Measurements from ENCODE around the gene FASTK.
A peak's percentile ranks its signal among the peaks of the same experiment; 100 is the strongest.

The FASTK gene

DNA sequence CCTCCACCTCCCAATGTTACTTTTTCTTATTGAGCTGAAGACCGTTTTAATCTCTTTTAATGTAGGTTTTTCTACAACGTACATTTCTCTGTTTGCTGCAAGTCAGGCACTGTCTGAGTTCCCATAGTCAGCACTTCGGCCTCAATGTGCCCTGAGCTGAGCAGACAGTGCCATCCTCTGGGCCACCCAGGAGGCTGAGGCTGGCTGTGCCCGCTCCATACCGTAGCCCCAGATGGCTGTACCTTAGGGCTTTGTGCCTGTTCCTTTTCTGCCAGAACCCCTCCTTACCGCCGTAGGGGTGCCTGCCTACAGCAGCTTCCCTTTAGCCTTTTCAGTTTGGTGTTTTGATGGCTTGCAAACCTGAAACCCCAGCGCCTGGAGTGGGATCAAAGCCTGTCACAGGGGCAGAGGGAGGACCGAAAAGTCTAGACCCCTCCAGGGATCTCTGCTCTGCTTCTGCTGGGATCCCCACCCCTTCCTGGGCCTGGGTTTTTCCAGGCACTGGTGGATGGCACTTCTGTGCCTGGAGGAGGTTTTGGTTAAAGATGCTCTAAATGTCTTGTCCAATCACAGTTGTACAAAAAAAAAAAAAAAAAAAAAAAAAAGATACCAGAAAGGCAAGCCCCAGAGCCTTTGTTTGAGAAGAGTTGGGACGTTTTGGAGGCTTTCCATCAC is 14.7 kb upstream of the FASTK start:
- DNase-seq = no peak

DNA sequence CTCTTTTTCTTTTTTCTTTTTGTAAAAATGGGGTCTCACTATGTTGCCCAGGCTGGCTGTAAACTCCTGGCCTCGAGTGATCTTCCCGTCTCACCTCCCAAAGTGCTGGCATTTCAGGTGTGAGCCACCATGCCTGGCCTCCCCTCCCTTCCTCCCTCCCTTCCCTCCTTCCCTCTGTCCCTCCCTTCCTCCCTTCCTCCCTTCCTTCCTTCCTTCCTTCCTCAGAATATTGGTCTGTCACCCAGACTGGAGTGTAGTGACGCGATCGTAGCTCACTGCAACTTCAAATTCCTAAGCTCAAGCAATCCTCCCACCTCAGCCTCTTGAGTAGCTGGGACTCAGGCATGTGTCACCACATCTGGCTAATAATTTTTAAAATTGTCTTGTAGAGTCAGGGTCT is 14.1 kb upstream of the FASTK start:
- no peak for DNase-seq

DNA sequence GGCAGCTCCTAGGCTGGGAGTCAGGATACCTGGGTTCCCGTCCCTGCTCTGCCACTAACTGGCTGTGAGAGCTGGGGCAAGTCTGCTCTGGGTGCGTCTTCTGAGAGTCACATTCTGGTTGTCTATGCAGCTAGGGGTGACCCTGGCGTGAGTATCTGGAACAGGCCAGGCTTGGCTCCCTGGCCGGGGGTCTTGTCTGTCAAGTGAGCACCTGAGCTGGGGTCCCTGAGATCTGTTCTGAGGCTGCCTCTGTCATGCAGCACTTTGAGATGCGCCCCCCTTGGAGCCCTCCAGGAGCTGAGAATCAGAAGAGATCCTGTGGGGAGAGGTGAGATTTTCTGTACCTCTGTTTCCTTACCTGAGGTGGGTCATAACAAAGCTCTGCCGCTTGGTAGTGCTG is 13.1 kb upstream of the FASTK start:
- no peak for DNase-seq

DNA sequence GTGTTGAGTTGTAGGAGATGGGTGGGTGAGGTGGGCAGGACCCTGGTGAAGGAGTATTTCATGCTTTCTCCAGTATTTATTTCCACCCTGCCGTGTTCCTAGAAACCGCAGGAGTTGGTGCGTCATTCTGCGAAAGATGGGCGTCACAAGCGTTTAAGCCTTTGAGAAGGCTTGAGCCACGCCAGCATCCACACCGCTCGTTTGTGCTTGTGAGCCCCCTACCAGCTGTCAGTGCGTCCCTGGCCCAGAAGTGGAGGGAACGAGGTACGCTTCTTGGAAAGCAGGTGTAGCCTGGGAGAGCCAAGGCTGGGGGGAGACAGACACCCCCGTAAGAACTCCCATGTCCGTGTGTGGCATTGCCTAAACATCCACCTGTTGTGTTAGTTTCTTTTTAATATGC is 11.4 kb upstream of the FASTK start:
- no peak for DNase-seq

DNA sequence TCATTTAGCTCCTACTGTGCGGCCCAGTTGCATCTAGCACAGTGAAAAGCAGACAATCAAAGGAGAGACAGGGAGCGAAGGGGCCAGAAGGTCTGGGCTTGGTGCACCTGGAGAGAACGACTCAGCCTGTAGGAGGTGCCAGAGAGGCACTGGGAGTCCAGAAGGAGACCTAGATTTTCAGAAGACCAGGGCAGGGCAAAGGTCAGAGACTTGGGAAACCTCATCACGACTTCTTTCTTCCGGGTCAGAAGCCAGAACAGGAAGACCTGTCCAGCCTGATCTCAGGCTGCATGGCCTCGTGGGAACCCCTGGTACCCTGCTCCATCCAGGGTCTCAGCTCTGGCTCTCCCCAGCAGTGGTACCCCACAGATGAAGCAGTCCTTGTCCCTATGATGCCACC is 10.8 kb upstream of the FASTK start:
- no peak for DNase-seq

DNA sequence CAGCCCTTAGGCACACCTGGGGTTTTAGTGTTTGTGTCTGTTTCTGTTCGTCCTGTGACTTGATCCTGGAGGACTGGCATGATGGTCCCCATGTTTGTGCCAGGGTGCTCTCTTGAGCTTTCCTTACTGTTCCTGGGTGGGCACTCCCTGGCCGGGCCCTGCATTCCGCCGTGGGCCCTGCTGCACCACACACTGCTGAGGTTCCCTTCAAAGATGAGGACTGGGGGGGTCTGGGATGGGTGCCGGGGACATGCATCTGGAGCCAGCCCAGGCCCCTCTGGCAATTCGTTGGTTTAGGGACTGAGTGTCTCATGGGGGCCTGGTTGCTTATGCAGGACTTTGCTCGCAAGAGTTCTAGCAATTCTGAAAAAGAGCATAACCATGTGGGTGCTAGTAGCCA is 10.4 kb upstream of the FASTK start:
- DNase-seq = no peak

DNA sequence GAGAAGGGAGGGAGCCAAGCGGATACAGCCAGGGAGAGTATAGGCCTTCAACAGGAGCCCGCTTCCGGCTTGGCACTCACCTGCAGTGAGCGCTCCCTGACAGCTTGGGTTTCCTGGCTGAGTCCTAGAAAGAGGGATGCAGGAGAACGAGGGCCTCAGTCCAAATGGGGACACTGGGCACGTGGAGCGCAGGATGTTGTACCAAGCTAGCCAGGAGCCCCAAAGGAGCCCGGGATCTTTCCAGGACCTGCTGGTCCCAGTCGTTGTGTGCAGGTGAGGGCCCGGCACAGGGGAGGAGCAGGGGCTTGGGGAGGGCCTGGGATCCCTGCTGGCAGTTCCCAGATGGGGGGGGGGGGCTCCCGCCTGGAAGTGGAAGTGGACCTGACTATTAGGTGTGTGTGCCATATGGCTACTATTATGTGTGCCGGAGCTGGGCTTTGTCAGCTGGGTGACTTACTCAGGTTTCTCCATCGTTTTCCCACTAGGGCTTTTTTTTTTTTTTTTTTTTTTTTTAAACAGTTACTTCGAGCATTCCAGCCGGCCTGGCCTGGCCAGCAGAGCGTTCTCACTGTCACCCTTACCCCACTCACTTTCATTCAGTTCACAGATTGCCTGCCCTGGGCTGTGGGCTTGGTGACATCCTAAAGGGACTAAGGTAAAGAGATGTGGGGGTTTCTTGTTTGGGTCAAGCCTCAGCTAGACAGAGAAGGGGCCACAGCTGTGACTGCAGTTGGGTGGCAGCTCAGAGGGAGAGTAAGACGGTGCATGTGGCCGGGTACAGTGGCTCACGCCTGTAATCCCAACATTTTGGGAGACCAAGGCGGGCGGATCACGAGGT is 9.5 kb upstream of the FASTK start:
- DNase-seq = no peak

DNA sequence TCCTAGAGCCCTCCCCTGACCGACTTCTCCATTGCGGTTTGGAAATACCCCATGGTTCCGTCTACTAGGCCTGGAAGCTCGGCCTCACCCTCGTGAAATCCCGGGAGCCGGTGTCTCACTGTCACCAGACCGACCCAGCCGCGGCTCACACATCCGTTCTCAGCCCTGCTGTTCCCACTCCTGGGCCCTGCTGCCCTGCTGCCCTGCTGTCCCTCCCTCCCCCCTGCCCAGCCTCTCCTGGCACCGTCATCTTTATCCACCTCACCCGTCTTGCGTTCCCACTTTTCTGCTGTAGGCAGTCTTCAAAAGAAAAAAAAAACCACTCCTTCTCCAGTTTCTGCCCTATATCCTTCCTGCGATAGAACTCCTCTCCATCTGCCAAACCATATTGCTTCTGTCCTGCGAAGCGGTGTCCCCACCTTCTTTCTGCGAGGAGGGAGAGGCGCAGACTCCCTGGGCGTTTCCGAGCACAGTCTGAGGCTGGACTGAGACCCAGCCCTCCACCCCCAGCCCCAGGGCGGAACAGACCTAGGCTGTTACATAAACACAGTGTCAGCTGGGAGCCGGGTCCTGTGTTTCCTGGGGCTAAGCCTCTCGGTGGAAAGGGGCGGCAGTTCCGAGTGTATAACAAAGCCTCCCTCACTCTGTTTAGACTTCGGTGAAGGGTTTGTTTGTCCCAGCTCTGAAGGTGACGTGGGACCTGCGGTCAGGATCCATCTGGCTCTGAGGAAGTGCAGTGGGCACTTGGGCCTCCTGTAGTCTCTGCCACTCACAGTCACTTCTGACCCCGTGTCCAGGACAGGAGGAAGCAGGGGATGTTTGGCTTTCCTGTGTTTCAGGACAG is 8.5 kb upstream of the FASTK start:
- no peak for DNase-seq

DNA sequence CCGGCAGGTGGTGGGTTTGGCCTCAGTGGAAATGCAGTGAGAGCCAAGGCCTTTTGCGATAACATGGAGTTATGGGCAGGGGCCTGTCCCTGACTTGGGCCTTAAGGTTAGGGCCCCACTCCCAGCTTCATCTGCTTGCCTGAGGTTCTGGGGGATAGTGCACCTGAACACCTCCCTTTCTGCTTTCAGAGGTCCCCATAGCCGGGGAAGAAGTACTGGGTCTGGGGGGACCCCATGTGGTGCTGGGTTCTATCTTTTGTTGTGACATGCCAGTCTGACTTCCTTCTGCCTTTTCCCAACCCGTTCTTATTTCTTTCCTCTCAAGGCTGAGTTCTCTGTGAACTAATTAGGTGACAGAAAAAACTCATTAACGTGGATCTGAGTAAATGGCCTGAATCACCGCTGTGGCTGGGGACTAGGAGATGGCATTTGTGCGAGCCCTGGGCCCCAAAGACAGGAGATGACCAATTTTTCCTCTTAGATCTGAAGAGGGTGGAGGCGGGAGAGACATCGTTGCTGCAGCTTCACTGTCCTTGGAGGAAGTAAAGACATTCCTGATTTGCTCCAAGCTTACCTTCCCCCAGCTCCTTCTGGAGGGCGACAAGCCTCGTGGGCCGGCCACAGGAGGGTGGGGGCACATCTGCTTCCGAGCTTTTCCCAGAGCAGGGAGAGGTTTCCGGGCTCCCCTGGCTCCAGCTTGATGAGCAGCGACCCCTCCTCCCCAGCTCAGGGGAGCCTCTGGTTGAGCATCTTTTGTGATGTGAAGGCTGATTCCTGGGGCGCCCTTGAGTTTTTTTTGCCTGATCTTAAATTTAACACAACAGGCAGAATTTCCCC is 7.6 kb upstream of the FASTK start:
- DNase-seq = no peak

DNA sequence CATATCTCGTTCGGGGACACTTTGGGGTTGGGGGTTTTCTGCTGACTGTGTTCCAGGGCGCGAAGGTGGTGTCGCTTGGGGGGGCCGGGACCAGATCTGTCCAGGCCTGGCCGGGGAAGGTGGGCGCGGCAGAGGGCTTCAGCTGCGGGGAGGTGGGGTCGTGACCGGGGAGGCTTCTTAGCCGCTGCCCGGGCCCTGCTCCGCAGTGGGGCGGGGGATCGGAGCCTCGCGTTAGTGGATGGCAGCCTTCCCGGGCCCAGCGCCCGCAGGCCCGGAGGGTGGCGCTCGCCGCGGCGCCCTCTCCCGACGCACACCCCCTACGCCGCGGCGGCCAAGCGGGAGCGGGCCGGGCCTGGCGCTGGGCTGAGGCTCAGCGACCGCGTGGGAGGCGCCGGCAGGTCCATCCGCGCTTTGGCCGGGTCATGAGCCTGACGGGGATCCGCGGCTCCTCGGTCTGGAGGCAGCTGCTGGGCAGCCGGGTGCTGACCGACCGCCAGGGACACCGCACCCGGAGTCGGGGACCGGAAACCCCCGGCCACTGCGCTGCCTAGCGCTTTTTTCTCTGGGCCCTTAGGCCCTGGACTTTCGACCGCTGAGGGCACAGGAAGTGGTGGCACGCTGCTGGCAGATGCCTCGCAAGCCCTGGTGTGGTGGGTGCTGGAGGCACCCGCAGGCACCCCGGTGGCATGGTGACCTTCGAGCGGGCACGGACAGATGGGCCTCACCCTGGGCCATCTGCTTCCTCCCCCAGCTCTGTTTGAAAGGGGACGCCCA is 6.8 kb upstream of the FASTK start:
- DNase-seq = peak; percentile 23

DNA sequence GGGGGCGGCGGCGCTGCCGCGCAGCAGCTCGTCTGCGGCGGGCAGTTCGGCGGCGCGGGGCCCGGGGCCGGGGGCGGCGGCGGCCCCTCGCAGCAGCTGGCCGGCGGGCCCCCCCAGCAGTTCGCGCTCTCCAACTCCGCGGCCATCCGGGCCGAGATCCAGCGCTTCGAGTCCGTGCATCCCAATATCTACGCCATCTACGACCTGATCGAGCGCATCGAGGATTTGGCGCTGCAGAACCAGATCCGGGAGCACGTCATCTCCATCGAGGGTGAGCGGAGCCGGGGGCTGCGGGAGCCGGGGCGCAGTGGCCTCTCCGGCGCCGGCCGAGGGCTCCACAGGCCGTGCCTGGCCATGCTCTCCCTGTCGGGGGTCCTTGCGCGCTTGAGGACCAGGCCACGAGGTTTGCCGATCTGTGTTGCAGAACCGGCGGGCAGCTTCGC is 6.2 kb upstream of the FASTK start:
- DNase-seq = no peak

DNA sequence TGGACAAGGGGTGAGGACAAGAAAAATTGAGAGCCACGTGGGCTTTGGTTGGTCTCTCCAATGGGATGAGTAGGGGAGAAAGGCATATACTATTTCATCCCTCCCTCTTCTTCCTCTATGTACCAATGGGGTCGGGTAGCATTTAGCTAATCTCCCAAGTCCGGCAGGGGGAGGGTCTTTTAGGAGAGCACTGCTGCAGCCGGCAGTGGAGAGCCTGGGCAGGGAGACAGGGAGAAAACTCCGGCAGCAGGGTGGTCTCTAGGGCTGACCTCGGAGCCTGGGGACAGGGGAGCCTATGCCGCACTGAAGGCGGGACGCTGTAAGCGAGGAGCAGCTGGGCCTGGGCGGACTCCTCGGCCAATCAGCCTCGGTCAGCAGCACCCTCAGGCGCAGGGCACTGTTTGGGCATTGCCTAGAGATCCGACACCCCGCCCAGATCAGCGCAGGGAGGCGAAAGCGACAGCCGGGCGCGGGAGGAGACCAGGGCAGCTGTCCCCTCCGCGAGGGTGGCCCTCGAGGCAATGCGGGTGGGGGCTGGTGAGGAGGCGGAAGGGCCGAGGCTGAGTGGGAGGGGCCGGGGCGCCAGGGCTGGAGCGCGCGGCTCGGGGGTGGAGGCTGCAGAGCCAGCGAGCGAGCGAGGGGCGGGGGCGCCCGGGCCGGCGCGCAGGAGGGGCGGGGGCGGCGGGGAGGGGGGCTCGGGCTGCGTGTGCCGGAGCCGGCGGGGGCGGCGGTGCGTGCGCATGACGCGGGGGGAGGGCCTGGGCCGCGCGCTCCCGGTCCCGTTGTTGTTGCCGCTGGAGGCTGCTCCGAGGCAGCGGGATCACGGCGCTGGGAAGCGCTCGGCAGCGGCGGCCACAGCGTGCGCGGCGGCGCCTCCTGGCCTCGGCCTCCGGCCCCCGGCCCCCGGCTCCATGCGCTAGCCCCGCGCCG is 5.3 kb upstream of the FASTK start, which contains the start of gene AGAP3:
AGAP3 (plus strand) TSS at position 785 of the 930 bp plus-strand sequence. CDS start 267 bp downstream, outside the sequence.
- peak; percentile 34 for DNase-seq

DNA sequence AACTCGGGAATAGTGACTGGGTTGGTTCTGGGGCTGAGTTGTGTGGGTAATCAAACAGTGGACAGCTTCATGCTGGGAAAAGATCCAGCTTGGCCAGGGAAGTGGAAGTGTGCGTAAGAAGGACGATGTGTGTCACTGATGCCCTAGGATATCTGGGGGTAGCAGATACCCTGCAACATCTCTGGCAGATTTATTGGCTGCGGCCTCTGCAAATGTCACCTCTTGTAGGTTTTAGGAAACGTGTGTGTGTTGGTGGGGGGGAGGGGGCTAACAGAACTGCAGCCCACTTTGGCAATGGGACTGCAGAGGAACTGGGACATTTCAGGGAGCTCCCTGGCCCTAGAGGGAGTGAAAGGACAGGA is 4.7 kb upstream of the FASTK start:
- DNase-seq = no peak

DNA sequence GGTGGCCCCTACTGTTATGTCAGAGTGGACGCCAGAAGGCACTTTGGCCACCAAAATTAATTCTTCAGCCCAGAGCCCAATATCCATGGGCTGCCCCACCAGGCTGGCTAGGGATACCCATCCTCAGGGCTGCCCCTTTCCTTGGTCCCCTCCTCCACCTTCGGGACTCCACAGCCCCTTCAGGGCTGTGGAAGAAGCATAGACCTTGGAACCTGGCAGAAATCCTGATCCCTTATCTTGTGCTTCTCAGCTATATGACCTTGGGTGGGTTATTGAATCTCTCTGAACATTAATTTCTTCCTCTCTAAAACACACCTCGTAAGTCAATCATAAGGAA is 3.2 kb upstream of the FASTK start:
- no peak for DNase-seq

DNA sequence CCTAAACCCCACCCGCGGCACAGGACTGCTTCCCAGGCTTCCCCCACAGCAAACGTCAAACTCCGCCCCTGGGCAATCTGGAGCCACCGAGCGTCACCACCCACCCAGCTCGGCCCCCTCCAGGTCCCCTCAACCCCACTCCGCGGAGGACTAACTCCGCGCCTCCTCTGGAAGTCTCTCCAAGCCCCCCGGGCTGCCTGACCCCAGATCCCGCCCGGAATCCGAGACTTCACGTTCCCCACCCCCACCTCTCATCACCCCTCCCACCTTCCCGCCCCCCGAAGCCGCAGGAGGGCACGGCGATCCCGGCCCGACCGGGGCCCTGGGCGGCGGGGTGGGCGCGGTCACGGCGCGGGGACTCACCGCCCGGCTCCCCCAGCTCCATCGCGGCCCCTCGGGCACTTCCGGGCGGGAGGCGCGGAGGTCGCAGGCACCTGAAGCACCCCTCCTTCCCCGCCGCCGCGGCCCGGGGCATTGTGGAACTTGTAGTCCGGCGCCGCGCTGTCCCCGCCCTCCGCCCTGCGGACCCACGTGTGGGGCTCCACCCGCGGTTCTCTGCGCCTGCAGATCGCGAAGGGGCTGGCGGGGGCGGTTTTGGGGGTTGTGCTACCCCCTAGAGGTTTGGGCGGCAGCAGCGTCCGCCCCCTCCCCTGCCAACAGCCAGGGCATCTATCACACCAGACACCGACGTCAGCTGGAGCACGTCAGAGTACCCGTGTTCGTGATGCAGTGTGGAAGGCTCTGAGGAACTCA is 2.6 kb upstream of the FASTK start, which contains the start of gene TMUB1:
TMUB1 (minus strand) TSS at position 423 of the 753 bp plus-strand sequence. CDS start 930 bp downstream, outside the sequence.
- DNase-seq = no peak

DNA sequence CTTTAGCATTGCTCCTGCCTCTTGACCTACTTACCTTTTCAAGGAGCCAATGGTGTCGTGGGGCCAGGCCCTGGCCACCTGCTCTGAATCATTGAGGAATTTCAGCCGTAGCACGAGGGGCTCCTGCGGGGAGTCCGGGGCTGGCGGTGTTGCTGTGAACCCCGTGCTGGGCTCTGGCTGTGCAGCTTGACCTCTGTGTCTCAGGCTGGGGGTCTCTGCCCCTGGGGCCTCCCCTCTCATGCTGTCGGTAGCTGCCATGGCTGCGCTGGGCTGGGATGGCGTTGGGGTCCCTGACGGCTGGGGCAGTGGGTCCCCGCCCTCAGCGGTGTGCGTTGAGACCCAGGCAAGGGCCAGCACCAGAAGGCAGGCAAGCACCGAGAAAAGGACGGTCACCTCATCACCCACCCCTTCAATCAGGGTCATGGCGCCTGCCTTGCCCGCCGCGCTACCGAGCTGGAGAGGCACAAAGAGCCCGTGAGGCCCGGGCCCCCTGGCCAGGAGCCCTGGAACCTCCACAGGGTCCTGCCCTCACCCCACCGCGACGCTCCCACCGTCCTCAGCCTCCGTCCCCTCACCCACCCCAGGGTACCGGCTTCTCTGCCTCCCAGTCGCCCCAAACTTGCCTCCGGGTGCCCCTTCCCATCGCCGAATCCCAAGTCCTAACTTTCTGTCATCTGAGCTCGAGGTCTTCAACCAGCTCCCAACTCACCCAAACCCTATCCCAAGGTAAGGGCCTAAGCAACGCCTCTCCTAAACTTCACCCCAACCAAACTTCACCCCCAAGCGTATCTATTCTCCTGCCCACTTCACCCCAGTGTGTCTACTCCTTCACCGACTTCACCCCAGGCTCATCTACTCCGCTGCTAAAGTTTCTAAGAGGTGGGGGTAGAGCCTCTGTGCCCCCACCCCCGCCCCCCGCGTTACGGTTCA is 1.8 kb upstream of the FASTK start:
- DNase-seq = no peak

DNA sequence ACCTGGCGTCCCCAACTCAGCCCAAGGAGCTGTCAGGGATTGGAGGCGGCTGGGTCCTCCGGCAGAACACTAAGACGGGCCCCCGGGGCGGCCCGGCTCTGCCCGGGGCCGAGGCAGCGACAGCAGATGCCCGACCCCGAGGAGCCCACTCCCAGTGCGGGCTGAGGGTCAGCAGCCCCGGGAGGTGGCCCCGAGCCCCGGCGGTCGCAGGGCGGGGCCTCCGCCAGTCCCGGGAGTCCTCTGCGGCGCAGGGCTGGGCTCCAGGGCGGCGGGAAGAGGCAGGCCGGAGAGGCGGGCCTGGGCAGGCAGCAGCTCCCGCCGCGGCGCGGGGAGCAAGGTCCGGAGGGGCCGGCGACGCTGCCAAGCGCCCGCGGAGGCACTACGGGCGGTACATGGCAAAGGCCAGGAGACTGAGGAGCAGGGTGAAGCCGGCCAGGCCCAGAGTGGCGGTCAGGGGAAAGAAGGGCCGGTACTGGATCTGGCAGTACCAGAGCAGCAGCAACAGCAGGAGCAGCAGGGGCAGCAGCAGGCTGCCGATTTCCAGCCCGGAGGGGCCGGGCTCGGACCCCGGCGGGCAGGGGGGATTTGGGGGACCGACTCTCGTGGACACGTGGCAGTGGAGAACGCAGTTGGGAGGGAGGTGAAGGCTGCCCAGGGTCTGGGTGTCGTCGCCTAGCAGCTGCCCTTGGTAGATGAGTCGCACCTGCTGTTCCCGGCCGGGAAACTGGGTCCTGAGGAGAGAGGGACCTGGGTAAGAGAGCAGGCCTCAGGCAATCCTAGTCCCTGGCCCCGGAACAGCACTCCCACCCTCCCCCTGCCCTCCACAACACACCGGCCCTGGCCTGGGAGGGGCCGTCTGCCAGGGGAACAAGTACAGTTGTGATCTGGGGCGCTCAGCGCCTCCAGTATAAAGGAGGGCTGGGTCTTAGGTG is 827 bp upstream of the FASTK start:
- no peak for DNase-seq
